Astrocyte (in vitro differentiated cells and primary cell): ENCODE data around the gene LAMA3.

Experiments used
- EZH2 ChIP-seq: IDR thresholded peaks from 2 replicates; pipeline ENCODE4 v1.6.1; 2012; ENCODE audit warnings: mild to moderate bottlenecking, low read length, inconsistent platforms; ENCODE audit not compliant: insufficient read depth
- TF ChIP-seq, protein P1 (sequence below): IDR thresholded peaks from 2 replicates; pipeline ENCODE4 v1.5.1; 2011; ENCODE audit warnings: low read depth, mild to moderate bottlenecking, inconsistent platforms, low read length, moderate library complexity; ENCODE audit not compliant: insufficient read depth

GRCh38 chr18:23970161-23971096, 281.2 kb downstream of the LAMA3 start:
- TF ChIP-seq EZH2: no peak
- TF ChIP-seq, protein P1, sequence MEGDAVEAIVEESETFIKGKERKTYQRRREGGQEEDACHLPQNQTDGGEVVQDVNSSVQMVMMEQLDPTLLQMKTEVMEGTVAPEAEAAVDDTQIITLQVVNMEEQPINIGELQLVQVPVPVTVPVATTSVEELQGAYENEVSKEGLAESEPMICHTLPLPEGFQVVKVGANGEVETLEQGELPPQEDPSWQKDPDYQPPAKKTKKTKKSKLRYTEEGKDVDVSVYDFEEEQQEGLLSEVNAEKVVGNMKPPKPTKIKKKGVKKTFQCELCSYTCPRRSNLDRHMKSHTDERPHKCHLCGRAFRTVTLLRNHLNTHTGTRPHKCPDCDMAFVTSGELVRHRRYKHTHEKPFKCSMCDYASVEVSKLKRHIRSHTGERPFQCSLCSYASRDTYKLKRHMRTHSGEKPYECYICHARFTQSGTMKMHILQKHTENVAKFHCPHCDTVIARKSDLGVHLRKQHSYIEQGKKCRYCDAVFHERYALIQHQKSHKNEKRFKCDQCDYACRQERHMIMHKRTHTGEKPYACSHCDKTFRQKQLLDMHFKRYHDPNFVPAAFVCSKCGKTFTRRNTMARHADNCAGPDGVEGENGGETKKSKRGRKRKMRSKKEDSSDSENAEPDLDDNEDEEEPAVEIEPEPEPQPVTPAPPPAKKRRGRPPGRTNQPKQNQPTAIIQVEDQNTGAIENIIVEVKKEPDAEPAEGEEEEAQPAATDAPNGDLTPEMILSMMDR: no peak
